Natural killer cell (primary cell): ENCODE results near the gene TTF2. TPM values are rescaled to one million over a fixed set of nuclear protein-coding genes. Genes with fewer than 3 reads are reported as not detected.

ENCODE experiments used
- ATAC-seq, 3 donors: fragments of 150-1000 bp in 2 of 3; fragments of 200-7000 bp in 1 of 3; cut with Tn5 transposase; 1 replicate in 1 of 3; 2 replicates in 2 of 3; pipeline ENCODE4 v1.10.0; 2021; ENCODE audit warnings: mild to moderate bottlenecking in 2 of 3, moderate library complexity in 2 of 3
- DNase-seq, 2 donors: peaks; one replicate each; pipeline versions ENCODE4 v3.0.0 to v3.0.0-alpha.2; 2013 to 2021; ENCODE audit warnings: mixed read lengths in 1 of 2
- H3K27ac ChIP-seq: one replicate; pipeline ENCODE4 v1.5.1; 2013; ENCODE audit warnings: mild to moderate bottlenecking, low read length
- H3K27me3 ChIP-seq: one replicate; pipeline ENCODE4 v1.6.1; 2013; ENCODE audit warnings: low read length; ENCODE audit not compliant: control insufficient read depth, insufficient read depth
- H3K36me3 ChIP-seq: one replicate; pipeline ENCODE4 v1.6.1; 2013; ENCODE audit warnings: low read length; ENCODE audit not compliant: control insufficient read depth, insufficient read depth
- H3K4me1 ChIP-seq: one replicate; pipeline ENCODE4 v1.6.1; 2013; ENCODE audit warnings: low read length; ENCODE audit not compliant: control insufficient read depth, insufficient read depth
- H3K4me3 ChIP-seq: one replicate; pipeline ENCODE4 v1.5.1; 2013; ENCODE audit warnings: low read length
- H3K9me3 ChIP-seq: one replicate; pipeline ENCODE4 v1.6.1; 2013; ENCODE audit warnings: low read length; ENCODE audit not compliant: control insufficient read depth, insufficient read depth
- H3K27ac Mint-ChIP-seq, 2 donors: one replicate each; pipeline ENCODE4 v1.8.0; 2022; ENCODE audit warnings: mild to moderate bottlenecking in 2 of 2, mixed read lengths in 2 of 2, moderate library complexity in 1 of 2
- H3K27me3 Mint-ChIP-seq, 2 donors: one replicate each; pipeline ENCODE4 v1.8.0; 2022; ENCODE audit warnings: low read depth in 2 of 2, mixed read lengths in 2 of 2
- H3K36me3 Mint-ChIP-seq: one replicate; pipeline ENCODE4 v1.8.0; 2022; ENCODE audit warnings: mixed read lengths
- H3K4me1 Mint-ChIP-seq, 2 donors: one replicate each; pipeline ENCODE4 v1.8.0; 2022; ENCODE audit warnings: mixed read lengths in 2 of 2
- H3K4me3 Mint-ChIP-seq: one replicate; pipeline ENCODE4 v1.8.0; 2022; ENCODE audit warnings: mild to moderate bottlenecking, moderate library complexity, mixed read lengths
- H3K9me3 Mint-ChIP-seq, 2 donors: one replicate each; pipeline ENCODE4 v1.8.0; 2022; ENCODE audit warnings: mixed read lengths in 2 of 2
- WGBS: methylation state at CpG from one replicate; pipeline ENCODE4 v1.1.7; 2013; ENCODE audit warnings: missing lambda C conversion rate; ENCODE audit not compliant: insufficient coverage; 5-methylcytosine and 5-hydroxymethylcytosine counted together
- intact Hi-C: fragments of 100-400 bp; cut with micrococcal nuclease; formaldehyde crosslinking; loops from one replicate; pipeline ENCODE4 v1.14.2; 2022
- total RNA-seq, 4 donors: library from RNA; stranded (reverse); fragments of 120-200 nt in 1 of 4; gene quantifications; one replicate each; pipeline versions ENCODE4 v1.2.3 to v1.2.4, GENCODE V29; 2013 to 2022
- TF ChIP-seq, protein P1 (sequence below): fragments of 200-600 bp; IDR thresholded peaks from one replicate; pipeline ENCODE4 v1.8.0; 2022; ENCODE audit warnings: antibody characterized with exemption

TTF2 gene
- total RNA-seq, 3 donors from 2014 or later (not counting 1 experiment from before 2014, with no cell fraction given): 17.9 to 24.7 (median 23.9) TPM

DNA sequence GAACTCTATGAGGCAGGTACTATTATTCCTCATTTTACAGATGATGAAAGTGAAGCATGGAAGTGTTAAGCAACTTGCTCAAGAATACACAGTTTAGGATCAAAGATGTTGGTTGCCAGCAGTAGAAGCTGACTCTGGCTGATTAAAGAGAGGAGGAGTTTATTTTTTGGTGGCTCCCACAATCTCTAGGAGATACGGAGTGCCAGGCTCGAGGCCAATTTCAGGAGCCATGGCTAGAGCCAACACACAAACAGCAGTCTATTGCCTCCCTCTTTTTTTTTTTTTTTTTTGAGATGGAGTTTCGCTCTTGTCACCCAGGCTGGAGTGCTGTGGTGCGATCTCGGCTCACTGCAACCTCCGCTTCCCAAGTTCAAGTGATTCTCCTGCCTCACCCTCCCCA, 19.6 kb downstream of the TTF2 start:
- Mint-ChIP-seq H3K4me1 (no peaks in the 10 kb centered on the region), H3K27me3 (no peaks in the 10 kb centered on the region), H3K36me3 (peaks cover 12% of the 10 kb centered on the region), H3K4me3 (no peak overlapping the region), H3K9me3 (no peaks in the 10 kb centered on the region), H3K27ac (no peak overlapping the region)
- ATAC-seq (no peak), DNase-seq (no peak)
- intact Hi-C loops: no loop called here
- WGBS: 100% methylated on average over 4 of the region's 6 CpGs
- H3K9me3 ChIP-seq: no peaks in the 10 kb centered on the region
- TF ChIP-seq, protein P1, sequence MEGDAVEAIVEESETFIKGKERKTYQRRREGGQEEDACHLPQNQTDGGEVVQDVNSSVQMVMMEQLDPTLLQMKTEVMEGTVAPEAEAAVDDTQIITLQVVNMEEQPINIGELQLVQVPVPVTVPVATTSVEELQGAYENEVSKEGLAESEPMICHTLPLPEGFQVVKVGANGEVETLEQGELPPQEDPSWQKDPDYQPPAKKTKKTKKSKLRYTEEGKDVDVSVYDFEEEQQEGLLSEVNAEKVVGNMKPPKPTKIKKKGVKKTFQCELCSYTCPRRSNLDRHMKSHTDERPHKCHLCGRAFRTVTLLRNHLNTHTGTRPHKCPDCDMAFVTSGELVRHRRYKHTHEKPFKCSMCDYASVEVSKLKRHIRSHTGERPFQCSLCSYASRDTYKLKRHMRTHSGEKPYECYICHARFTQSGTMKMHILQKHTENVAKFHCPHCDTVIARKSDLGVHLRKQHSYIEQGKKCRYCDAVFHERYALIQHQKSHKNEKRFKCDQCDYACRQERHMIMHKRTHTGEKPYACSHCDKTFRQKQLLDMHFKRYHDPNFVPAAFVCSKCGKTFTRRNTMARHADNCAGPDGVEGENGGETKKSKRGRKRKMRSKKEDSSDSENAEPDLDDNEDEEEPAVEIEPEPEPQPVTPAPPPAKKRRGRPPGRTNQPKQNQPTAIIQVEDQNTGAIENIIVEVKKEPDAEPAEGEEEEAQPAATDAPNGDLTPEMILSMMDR: no peak
- no peak overlapping the region for H3K4me3 ChIP-seq
- H3K4me1 ChIP-seq: no peaks in the 10 kb centered on the region
- no peak overlapping the region for H3K27ac ChIP-seq
- H3K27me3 ChIP-seq: no peaks in the 10 kb centered on the region
- peaks cover 64% of the 10 kb centered on the region for H3K36me3 ChIP-seq

DNA sequence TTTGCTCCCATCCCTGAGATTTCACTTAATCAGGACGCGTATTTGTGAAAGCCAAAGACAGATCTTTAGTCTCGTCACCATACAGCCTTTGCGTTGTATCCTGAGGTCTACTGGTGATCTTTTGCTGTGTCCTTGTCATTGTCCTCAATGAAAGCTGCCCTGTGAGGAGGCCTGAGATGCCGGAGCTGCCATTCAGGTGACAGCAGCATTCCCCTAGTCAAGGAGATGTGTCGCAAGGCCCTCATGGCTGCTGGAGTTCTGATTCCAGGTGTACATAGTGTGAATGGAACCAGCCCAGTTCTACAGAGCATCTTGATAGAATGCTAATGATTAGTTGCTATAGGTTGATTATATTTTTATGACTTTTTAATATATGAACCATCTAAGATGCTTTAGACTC, 24.1 kb downstream of the TTF2 start:
- intact Hi-C loops: no loop called here
- H3K9me3 ChIP-seq: no peaks in the 10 kb centered on the region
- 83% methylated on average over 6 of the region's 6 CpGs for WGBS
- ATAC-seq (no peak), DNase-seq (no peak)
- H3K4me1 ChIP-seq: no peaks in the 10 kb centered on the region
- H3K4me1 Mint-ChIP-seq: no peaks in the 10 kb centered on the region
- no peak overlapping the region for H3K4me3 Mint-ChIP-seq
- no peaks in the 10 kb centered on the region for H3K27me3 Mint-ChIP-seq
- H3K9me3 Mint-ChIP-seq: no peaks in the 10 kb centered on the region
- H3K27ac Mint-ChIP-seq: no peak overlapping the region
- H3K4me3 ChIP-seq: no peak overlapping the region
- peaks cover 38% of the 10 kb centered on the region for H3K36me3 ChIP-seq
- TF ChIP-seq, protein P1: no peak
- H3K27ac ChIP-seq: no peak overlapping the region
- H3K36me3 Mint-ChIP-seq: peaks cover 8% of the 10 kb centered on the region
- no peaks in the 10 kb centered on the region for H3K27me3 ChIP-seq

DNA sequence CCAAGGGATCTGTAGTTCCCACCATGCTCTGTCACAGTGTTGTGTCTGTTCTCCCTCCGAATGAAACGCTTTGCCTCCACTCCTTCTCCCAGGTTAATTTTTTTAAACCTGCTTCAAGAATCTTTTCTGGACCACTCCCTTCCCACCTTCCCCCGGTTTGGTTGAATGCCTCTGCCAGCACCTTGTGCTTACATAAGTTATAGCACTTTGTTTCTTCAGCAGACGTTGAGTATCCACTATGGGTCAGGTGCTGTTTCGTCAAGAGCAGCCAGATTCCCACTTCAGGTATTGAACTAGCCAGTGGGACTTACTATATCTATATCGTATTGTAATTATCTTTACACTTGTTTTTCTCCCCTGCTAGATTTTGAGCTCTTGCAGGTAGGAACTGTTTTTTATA, 27.6 kb downstream of the TTF2 start:
- H3K36me3 ChIP-seq: peaks cover 28% of the 10 kb centered on the region
- intact Hi-C loops: no loop called here
- no peaks in the 10 kb centered on the region for H3K36me3 Mint-ChIP-seq

DNA sequence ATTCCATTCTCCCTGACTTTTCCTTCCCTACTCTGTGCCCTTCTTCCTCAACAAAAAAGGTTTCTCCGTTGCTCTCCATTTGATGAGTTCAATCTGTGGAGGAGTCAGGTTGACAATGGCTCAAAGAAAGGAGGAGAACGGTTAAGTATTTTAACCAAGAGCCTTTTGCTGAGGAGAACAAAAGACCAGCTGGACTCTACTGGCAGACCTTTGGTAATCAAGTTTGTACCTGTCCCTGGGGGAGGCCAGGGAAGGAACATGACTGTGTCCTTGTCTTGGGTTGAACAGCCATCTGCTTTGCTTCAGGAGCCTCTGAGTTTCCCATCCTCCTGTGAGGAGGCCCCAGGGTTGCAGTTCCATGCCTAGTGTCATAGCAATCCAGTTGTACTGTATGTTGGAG, 29.9 kb downstream of the TTF2 start:
- Histone ChIP-seq H3K36me3 (peaks cover 20% of the 10 kb centered on the region), H3K4me3 (no peak overlapping the region), H3K27me3 (no peaks in the 10 kb centered on the region), H3K4me1 (no peaks in the 10 kb centered on the region), H3K27ac (no peak overlapping the region), H3K9me3 (no peaks in the 10 kb centered on the region)
- Mint-ChIP-seq H3K9me3 (no peaks in the 10 kb centered on the region), H3K27me3 (no peaks in the 10 kb centered on the region), H3K4me3 (no peak overlapping the region), H3K36me3 (no peaks in the 10 kb centered on the region), H3K27ac (no peak overlapping the region), H3K4me1 (peaks cover 6% of the 10 kb centered on the region in 2 donors)
- DNase-seq (no peak), ATAC-seq (no peak)
- 100% methylated on average over 2 of the region's 2 CpGs for WGBS
- TF ChIP-seq, protein P1: no peak
- intact Hi-C loops: no loop called here

More for the DNA sequence above, 27.6 kb downstream of the TTF2 start:
- no peaks in the 10 kb centered on the region for H3K27me3 ChIP-seq
- H3K4me1 ChIP-seq: no peaks in the 10 kb centered on the region
- TF ChIP-seq, protein P1: no peak
- ATAC-seq (no peak), DNase-seq (no peak)
- Mint-ChIP-seq H3K4me3 (no peak overlapping the region), H3K9me3 (no peaks in the 10 kb centered on the region), H3K4me1 (no peaks in the 10 kb centered on the region), H3K27me3 (no peaks in the 10 kb centered on the region), H3K27ac (no peak overlapping the region)
- H3K4me3 ChIP-seq: no peak overlapping the region
- no peaks in the 10 kb centered on the region for H3K9me3 ChIP-seq
- no peak overlapping the region for H3K27ac ChIP-seq
- WGBS: 98% methylated on average over 5 of the region's 6 CpGs
